GM21717 (cell line): ENCODE data around the gene HIGD2A.
"Not testable (repeated sequence)": the region's sequence is repeated elsewhere in the genome, so short reads cannot be mapped to it uniquely, and the experiment has no call there.

Source experiments
- ATAC-seq: cut with Tn5 transposase; IDR thresholded peaks from one replicate; pipeline ENCODE4 v1.9.1; 2021; ENCODE audit warnings: mild to moderate bottlenecking, moderate library complexity; ENCODE audit not compliant: unreplicated experiment

HIGD2A gene

GRCh38 chr5:176394096-176394495, 5.5 kb downstream of the HIGD2A start:
- no peak for ATAC-seq

DNA sequence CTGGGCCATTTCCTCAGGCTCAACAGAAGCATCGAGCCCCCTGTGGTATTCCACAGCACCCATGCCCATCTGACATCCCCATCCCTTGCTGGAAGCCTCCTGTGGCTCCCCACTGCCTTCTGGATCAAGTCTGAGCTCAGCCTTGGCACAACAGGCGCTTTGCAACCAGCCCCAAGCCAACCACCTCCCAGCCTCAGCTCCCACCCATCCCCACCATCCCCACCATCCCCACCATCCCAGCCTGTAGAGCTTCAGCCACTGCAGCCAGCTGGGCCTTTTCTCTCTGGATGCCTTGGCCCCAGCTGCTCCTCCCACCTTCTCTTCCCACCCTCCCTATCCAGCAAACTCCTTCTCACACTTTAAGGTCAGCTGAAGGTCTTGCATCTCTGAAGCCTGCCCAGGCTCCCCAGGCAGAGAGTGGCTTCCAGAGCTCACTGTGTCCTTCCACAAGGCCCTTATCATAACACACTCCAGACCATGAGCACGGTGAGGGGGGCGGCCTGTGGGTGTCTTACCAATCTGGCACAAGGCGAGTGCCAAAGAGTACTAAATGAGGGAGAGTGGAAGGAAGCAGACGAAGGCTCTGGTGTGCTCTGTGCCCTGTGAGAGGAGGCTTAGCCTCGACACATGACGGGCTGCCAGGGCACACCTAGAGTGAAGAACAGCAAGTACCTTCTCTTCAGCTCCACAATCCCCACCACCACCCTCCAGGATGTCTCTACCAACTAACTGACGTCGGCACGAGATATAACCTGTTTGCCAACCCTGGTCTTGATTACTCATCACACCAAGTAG, 6.5 kb downstream of the HIGD2A start:
- no peak for ATAC-seq

DNA sequence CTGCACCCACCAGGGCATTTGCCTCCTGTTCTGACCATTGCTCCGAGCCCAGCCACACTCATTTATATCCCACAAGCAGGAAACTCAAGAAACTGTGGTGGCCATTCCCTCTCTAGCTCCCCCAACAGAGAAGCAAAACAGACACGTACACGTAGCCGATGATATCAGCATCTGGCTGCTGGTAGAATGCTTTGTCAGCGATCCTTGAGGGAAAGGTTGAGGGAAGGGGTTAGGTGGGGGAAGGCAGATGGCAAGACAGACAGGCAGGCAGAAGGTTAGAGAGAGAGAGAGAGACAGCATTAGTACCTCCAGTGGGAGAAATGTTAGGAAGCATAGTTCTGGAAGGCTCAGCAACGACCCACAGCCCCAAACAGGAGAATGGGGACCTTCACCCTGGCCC, 7.8 kb downstream of the HIGD2A start:
- no peak for ATAC-seq

DNA sequence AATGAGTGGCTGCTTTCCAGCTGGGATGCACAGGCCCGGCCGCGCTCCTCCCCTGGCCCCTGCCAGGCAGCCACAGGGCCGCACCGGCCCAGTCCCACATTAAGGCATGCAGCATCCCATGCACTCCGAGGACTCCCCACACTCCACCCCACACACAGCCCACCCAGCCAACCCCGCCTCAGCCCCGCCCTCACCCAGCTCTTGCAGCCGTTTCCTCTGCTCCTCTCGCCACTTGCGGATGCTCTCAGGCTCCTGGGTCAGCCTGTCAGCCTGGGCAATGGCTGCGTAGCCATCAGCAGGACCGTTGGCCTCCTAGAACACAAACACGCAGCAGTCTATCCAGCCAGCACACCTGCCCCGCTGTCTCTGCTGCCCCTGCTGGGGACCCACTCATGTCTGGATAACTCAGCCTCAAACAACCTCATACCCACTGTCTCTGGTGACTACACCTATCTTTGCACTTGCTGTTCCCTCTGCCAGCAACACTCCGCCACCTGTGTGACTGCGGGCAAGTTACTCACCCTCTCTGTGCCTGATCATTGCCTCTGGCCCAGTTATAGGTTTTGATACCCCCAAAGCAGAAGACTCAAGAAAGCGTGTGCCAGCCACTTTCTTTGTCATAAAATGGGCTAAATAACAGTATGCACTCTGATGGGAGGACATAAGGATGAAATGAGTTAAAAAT, 9.3 kb downstream of the HIGD2A start:
- no peak for ATAC-seq

GRCh38 chr5:176400382-176401156, 12.0 kb downstream of the HIGD2A start:
- ATAC-seq = no peak

DNA sequence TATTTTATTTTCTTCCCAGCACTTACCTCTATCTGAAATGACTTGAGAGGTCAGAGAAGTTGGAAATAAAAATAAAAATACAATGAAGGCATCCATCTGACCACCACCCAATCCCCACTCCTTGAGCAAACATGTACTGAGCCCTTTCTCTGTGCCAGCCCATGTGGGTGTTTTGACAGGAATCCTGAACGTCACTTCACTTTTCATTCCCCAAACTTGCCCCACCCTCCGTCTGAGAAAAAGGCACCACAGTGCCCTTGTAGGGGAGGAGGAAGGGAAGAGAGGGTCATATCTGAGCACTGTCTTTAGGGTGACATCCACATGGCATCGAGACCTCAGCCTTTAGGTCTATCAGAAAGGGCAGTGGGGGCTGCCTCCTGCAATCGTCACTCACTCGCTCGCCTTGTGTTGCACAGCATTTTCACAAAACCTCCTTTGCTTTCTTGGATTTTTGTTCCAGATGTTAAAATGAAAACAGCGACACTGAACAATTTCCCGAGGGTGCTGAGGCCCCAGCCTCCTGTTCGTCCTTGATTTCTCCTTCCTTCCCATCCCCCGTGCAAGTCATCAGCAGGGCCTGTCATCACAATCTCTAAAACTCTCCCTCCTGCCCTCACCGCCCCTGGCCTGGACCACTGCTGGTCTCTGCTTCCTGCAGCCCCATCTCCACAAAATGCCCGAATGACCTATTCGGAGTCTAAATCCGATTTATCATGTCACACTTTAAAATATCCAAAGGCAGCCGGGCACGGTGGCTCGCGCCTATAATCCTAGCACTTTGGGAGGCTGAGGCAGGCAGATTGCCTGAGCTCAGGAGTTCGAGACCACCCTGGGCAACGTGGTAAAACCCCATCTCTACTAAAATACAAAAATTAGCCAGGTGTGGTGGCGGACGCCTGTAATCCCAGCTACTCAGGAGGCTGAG, 13.0 kb downstream of the HIGD2A start:
- ATAC-seq = no peak

DNA sequence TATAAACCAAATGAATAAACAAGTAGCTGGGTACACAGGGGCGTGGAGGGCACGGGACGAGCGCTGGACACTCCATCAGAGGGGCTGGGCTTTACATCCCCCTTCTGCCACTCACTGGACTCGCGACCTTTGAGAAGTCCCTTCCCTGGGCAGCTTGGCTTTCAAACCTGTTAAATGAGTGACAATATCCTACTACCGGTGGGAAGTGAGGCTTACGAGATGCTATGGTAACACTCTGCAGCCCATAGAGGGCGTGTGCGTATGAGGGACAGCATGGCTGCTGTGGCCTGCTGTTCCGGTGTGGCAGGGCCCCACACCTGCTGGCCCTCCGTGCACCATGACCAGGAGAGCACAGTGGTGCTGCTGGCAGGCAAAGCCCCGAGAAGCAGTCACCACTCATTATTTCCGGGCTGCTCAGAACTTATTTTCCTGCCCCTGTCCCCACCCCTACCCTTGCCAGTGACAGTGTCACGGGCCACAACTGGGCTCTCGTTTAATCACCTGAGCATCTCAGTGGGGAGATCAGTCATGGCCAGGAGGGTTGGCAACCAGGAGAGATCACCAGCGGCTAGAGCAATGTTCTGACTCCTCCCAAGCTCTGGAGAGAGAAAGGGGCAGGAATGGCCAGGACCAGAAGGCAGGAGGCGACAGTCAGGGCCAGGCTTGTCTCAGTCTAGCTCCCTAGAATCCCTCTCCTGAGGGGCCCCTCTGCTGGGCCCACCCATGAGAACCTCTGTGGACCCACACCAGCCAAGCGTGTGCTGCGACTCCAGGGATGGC, 17.3 kb downstream of the HIGD2A start:
- ATAC-seq = no peak

- no peak for ATAC-seq
Measured at GRCh38 chr5:176406436-176407052, 18.0 kb downstream of the HIGD2A start.

DNA sequence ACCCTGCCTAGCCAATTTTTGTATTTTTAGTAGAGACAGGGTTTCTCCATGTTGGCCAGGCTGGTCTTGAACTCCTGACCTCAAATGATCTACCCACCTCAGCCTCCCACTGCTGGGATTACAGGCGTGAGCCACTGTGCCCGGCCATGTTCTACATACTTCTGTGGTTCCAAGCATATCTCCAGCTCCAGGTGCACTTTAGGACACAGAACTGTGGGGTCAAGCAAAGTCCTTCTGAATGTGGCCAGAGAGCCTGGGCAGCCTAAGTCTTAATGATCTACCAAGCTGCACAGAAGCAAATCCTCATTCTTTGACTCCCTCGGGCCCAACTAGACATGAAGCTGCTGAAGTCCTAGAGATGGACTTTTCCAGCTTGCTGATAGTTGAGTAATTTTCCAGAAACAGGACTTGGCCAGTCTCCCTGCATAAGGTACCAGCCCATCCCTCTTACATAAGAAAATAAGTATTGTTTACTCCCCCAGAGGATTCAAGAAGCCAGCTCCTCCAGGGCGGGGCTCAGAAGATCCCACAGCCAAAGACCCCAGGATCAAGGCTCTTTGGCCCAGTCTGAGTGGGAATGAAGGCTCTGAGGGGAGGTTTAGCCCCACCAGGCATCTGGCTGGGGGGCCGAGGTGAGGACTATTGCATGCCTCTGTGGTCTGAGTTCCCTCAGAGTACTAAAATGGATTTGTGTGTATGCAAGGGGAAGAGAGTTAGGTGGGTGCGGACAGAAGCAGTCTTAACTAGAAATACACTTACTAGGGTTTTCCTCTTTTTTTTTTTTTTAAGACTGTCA, 19.1 kb downstream of the HIGD2A start:
- no peak for ATAC-seq

DNA sequence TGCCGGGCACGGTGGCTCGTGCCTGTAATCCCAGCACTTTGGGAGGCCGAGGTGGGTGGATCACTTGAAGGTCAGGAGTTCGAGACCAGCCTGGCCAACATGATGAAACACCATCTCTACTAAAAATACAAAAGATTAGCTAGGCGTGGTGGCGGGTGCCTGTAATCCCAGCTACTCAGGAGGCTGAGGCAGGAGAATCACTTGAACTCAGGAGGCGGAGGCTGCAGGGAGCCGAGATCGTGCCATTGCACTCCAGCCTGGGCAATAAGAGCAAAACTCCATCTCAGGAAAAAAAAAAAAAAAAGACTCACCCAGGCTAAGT, 19.7 kb downstream of the HIGD2A start:
- ATAC-seq = not testable (repeated sequence)

DNA sequence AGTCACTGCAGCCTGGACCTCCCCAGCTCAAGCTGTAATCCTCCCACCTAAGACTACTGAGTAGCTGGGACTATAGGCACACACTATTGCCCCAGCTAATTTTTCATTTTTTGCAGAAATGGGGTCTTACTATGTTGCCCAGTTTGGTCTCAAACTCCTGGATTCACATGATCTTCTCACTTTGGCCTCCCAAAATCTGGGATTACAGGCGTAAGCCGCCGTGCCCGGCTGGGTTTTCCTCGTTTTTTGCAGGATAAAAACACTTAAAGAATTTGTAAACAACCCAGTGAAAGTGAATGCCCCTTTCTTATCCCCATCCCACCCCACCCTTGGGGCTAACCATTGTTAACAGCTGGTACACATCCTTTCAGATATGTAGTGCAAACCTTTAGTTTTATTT, 20.0 kb downstream of the HIGD2A start:
- no peak for ATAC-seq

GRCh38 chr5:176409765-176410164, 21.2 kb downstream of the HIGD2A start:
- no peak for ATAC-seq

- no peak for ATAC-seq
Measured at GRCh38 chr5:176410486-176411180, 22.1 kb downstream of the HIGD2A start.

GRCh38 chr5:176412517-176413254, 24.1 kb downstream of the HIGD2A start:
- no peak for ATAC-seq

DNA sequence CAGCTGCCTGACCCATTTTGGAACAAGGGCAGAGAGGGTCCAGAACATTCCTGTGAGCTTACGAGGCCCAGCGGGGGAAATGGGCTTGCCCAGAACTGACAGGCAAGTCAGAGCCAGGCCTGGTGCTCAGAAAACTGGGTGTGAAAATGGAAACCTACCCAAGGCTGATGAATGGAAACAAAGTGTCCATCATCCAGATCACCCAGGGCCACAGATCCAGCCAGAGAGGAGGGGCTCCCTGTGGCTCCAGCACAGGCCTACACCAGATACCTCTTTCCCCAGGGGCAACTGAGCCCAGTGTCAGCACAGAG, 24.7 kb downstream of the HIGD2A start:
- no peak for ATAC-seq

DNA sequence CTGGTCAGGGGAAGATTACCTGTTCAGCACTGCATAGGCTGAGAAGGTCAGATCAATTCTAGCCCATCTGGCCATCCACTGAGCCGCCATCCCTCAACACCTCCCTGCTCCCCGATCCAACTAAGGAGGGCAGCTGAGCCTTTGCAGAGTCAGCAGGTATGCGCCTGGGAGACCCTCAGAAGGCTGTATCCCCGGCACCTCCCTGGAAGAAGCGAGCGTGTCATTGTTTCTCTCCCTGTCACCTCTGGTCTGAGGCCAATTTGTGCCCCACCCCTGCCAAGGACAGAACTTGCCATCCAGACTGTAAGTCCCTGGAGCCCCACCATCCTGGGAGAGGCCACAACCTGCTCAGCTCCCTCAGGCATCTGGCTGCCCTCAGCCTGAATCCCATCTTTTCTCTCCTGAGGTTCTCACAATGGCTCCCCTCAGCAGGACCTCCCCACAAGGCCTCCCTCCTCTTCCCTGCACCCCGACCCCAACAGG, 25.2 kb downstream of the HIGD2A start:
- no peak for ATAC-seq

DNA sequence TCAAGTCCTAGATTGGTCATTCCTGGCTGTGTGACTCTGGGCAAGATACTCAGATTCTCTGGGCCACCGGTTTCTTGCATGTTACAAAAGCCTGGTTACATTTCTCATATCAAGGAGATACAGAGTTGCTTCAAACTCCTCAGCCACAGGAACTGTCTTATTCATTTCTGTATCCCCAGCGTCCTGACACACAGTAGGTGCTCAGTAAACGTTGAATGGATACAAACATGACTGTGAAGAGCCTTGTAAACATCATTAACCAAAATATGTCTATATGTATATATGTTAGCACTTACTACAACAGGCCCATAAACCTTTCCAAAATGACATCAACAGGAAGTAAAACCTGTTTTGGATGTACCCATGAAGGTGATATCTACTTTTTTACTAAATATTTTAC, 26.2 kb downstream of the HIGD2A start:
- ATAC-seq = no peak
